CD4-positive, alpha-beta T cell (primary cell): Measurements from ENCODE around the gene NDUFS7. TPM values are rescaled to one million over a fixed set of nuclear protein-coding genes. Genes with fewer than 3 reads are reported as not detected.
"Not testable (repeated sequence)": the region's sequence is repeated elsewhere in the genome, so short reads cannot be mapped to it uniquely, and the experiment has no call there.

Experiments
- ATAC-seq: fragments of 200-7000 bp; cut with Tn5 transposase; one replicate; pipeline ENCODE4 v1.10.0; 2022; ENCODE audit warnings: mild to moderate bottlenecking; ENCODE audit not compliant: poor library complexity
- CTCF ChIA-PET: fragments of 350-600 bp; sonication (Branson Sonifier 250); formaldehyde crosslinking; loops from one replicate; lab custom pipeline; 2021; ENCODE audit warnings: antibody characterized with exemption, inconsistent platforms; lab: Charles Lee
- POLR2A ChIA-PET: fragments of 350-600 bp; sonication (Branson Sonifier 250); formaldehyde crosslinking; loops from one replicate; lab custom pipeline; 2021; ENCODE audit warnings: antibody characterized with exemption, inconsistent platforms; lab: Charles Lee
- DNase-seq, 14 experiments: peaks; one replicate each; pipeline ENCODE4 v3.0.0-alpha.2; 2013 to 2020; ENCODE audit warnings: mixed read lengths in 2 of 14
- H3K27ac ChIP-seq, 2 donors: one replicate each; pipeline versions ENCODE4 v1.5.1 to v1.7.0; 2013; ENCODE audit warnings: low read length in 2 of 2, low read depth in 1 of 2, mild to moderate bottlenecking in 1 of 2
- H3K27me3 ChIP-seq, 2 experiments: 1 replicate in 1 of 2; 2 replicates in 1 of 2; pipeline versions ENCODE4 v1.6.1 to v1.7.0; 2013; ENCODE audit warnings: low read length in 2 of 2, control low read depth in 1 of 2, mild to moderate bottlenecking in 1 of 2, moderate library complexity in 1 of 2; ENCODE audit not compliant: insufficient read depth in 2 of 2, control insufficient read depth in 1 of 2
- H3K36me3 ChIP-seq: one replicate; pipeline ENCODE4 v1.6.1; 2013; ENCODE audit warnings: low read length, control low read depth; ENCODE audit not compliant: insufficient read depth
- H3K4me1 ChIP-seq: one replicate; pipeline ENCODE4 v1.6.1; 2013; ENCODE audit warnings: low read length, control low read depth; ENCODE audit not compliant: insufficient read depth
- H3K4me3 ChIP-seq: one replicate; pipeline ENCODE4 v1.5.1; 2013; ENCODE audit warnings: mild to moderate bottlenecking, low read length, moderate library complexity
- H3K9me3 ChIP-seq, 2 experiments: 1 replicate in 1 of 2; 2 replicates in 1 of 2; pipeline versions ENCODE4 v1.6.1 to v1.7.0; 2013; ENCODE audit warnings: low read length in 2 of 2, mild to moderate bottlenecking in 2 of 2, control low read depth in 1 of 2, moderate library complexity in 1 of 2; ENCODE audit not compliant: control insufficient read depth in 1 of 2, insufficient read depth in 1 of 2
- H3K27ac Mint-ChIP-seq: one replicate; pipeline ENCODE4 v1.8.0; 2020; ENCODE audit warnings: mixed read lengths
- H3K27me3 Mint-ChIP-seq: one replicate; pipeline ENCODE4 v1.8.0; 2021; ENCODE audit warnings: mixed read lengths
- H3K36me3 Mint-ChIP-seq: one replicate; pipeline ENCODE4 v1.8.0; 2021; ENCODE audit warnings: low read depth, mixed read lengths
- H3K4me1 Mint-ChIP-seq: one replicate; pipeline ENCODE4 v1.8.0; 2021; ENCODE audit warnings: low read depth, mixed read lengths
- H3K4me3 Mint-ChIP-seq: one replicate; pipeline ENCODE4 v1.8.0; 2020; ENCODE audit warnings: mild to moderate bottlenecking, mixed read lengths
- H3K9me3 Mint-ChIP-seq: one replicate; pipeline ENCODE4 v1.8.0; 2020; ENCODE audit warnings: mixed read lengths
- CTCF ChIP-seq: fragments of 200-600 bp; IDR thresholded peaks from one replicate; pipeline ENCODE4 v1.8.0; 2022; ENCODE audit warnings: antibody characterized with exemption, mild to moderate bottlenecking
- intact Hi-C, 2 experiments: fragments of 100-400 bp; cut with DNase I in 1 of 2; cut with micrococcal nuclease in 1 of 2; formaldehyde crosslinking; loops; one replicate each; pipeline versions ENCODE4 v1.15.1 to v1.9.0; 2023 to 2025; cut with DNase I, micrococcal nuclease
- total RNA-seq, 174 experiments: library from RNA in 2 of 174; stranded (reverse) in 2 of 174; gene quantifications; one replicate each; pipeline ENCODE4 v1.2.3 and lab custom pipeline; 2021 to 2026

The NDUFS7 gene
- total RNA-seq, 2 experiments from 2014 or later: 40.0 to 42.6 TPM

GRCh38 chr19:1418951-1419738 lies 35.4 kb downstream of the NDUFS7 start:
- Mint-ChIP-seq H3K4me1 (peaks cover 26% of the 10 kb centered on the region), H3K36me3 (peaks cover 72% of the 10 kb centered on the region), H3K27ac (no peak overlapping the region), H3K9me3 (no peaks in the 10 kb centered on the region), H3K27me3 (no peaks in the 10 kb centered on the region), H3K4me3 (no peak overlapping the region)
- intact Hi-C loops: no loop called here
- Histone ChIP-seq H3K27ac (no peak overlapping the region), H3K4me1 (peaks cover 38% of the 10 kb centered on the region), H3K4me3 (no peak overlapping the region), H3K9me3 (no peaks in the 10 kb centered on the region), H3K36me3 (peaks cover 75% of the 10 kb centered on the region), H3K27me3 (no peaks in the 10 kb centered on the region)
- no peak for DNase-seq
- ATAC-seq: no peak
- no peak for TF ChIP-seq CTCF
- CTCF ChIA-PET: no interaction called here
- POLR2A ChIA-PET: interaction anchor here (1.0 kb wide), 1 partner anchor 10 kb away, joined by 3 read pairs; no protein-coding TSS in a partner anchor

- H3K9me3 ChIP-seq, H3K27ac Mint-ChIP-seq, DNase-seq, H3K27me3 ChIP-seq, H3K4me3 Mint-ChIP-seq, H3K27ac ChIP-seq, H3K4me3 ChIP-seq, CTCF ChIA-PET, H3K27me3 Mint-ChIP-seq, POLR2A ChIA-PET, intact Hi-C loops, ATAC-seq, H3K9me3 Mint-ChIP-seq: not testable (repeated sequence)
- Histone ChIP-seq H3K36me3 (peaks cover 84% of the 10 kb centered on the region), H3K4me1 (peaks cover 29% of the 10 kb centered on the region)
- Mint-ChIP-seq H3K36me3 (peaks cover 76% of the 10 kb centered on the region), H3K4me1 (peaks cover 22% of the 10 kb centered on the region)
These were observed 36.4 kb downstream of the NDUFS7 start for GRCh38 chr19:1420085-1420484.

GRCh38 chr19:1420590-1420989 lies 36.9 kb downstream of the NDUFS7 start:
- no peak overlapping the region for H3K27ac Mint-ChIP-seq

More at GRCh38 chr19:1420590-1420989, 36.9 kb downstream of the NDUFS7 start:
- Mint-ChIP-seq H3K9me3 (no peaks in the 10 kb centered on the region), H3K4me1 (peaks cover 17% of the 10 kb centered on the region), H3K36me3 (peaks cover 76% of the 10 kb centered on the region), H3K4me3 (no peak overlapping the region), H3K27me3 (no peaks in the 10 kb centered on the region)
- DNase-seq (no peak), ATAC-seq (no peak)
- intact Hi-C loops: no loop called here
- Histone ChIP-seq H3K4me3 (no peak overlapping the region), H3K4me1 (peaks cover 24% of the 10 kb centered on the region), H3K27ac (no peak overlapping the region), H3K9me3 (no peaks in the 10 kb centered on the region), H3K36me3 (peaks cover 89% of the 10 kb centered on the region), H3K27me3 (no peaks in the 10 kb centered on the region)
- no peak for TF ChIP-seq CTCF
- ChIA-PET CTCF (no interaction called here), POLR2A (no interaction called here)
